MG63 (cell line): ENCODE measurements around the gene ADAMTS17. TPM values are rescaled to one million over a fixed set of nuclear protein-coding genes. Genes with fewer than 3 reads are reported as not detected.

Experiments used
- DNase-seq: peaks from one replicate; pipeline ENCODE4 v3.0.0-alpha.2; 2020
- H3K27me3 ChIP-seq: fragments of 250-450 bp; sonication (Bioruptor Pico); 2 replicates; pipeline ENCODE4 v1.5.1; 2020; ENCODE audit warnings: mild to moderate bottlenecking, moderate library complexity
- H3K36me3 ChIP-seq: fragments of 250-450 bp; sonication (Bioruptor Pico); 2 replicates; pipeline ENCODE4 v1.5.1; 2020; ENCODE audit warnings: mild to moderate bottlenecking, moderate library complexity
- H3K4me3 ChIP-seq: fragments of 250-450 bp; sonication (Bioruptor Pico); 2 replicates; pipeline ENCODE4 v1.5.1; 2020; ENCODE audit warnings: mild to moderate bottlenecking, moderate library complexity
- H3K9me3 ChIP-seq: fragments of 250-450 bp; sonication (Bioruptor Pico); 2 replicates; pipeline ENCODE4 v1.5.1; 2020; ENCODE audit warnings: mild to moderate bottlenecking, moderate library complexity
- total RNA-seq: library from RNA; depleted of rRNA; stranded (reverse); fragments of >200 nt; shearing (Covaris generic); gene quantifications from 2 replicates; pipeline ENCODE4 v1.2.3, GENCODE V29; 2014; ENCODE audit warnings: low replicate concordance

The ADAMTS17 gene
- total RNA-seq, 1 experiment from 2014 or later: 3.8 TPM

- no peaks in the 10 kb centered on the region for H3K36me3 ChIP-seq
- no peaks in the 10 kb centered on the region for H3K27me3 ChIP-seq
- H3K9me3 ChIP-seq: peaks cover 2% of the 10 kb centered on the region; the same call in 1 of the 2 replicates
- H3K4me3 ChIP-seq: no peak overlapping the region
- DNase-seq: no peak
These were observed 291.6 kb downstream of the ADAMTS17 start for GRCh38 chr15:100049936-100050876.

GRCh38 chr15:100049483-100049882 is 292.3 kb downstream of the ADAMTS17 start:
- Histone ChIP-seq H3K9me3 (peaks cover 2% of the 10 kb centered on the region; the same call in 1 of the 2 replicates), H3K36me3 (no peaks in the 10 kb centered on the region), H3K27me3 (no peaks in the 10 kb centered on the region), H3K4me3 (no peak overlapping the region)
- DNase-seq: no peak

- Histone ChIP-seq H3K27me3 (no peaks in the 10 kb centered on the region), H3K4me3 (no peak overlapping the region), H3K9me3 (peaks cover 3% of the 10 kb centered on the region; the same call in 1 of the 2 replicates), H3K36me3 (no peaks in the 10 kb centered on the region)
- no peak for DNase-seq
These were observed 293.0 kb downstream of the ADAMTS17 start for GRCh38 chr15:100048736-100049135.

- peaks cover 3% of the 10 kb centered on the region; the same call in 1 of the 2 replicates for H3K9me3 ChIP-seq
- no peak for DNase-seq
- peak overlapping the region; percentile 1; the same call in 1 of the 2 replicates for H3K4me3 ChIP-seq
These were observed 298.1 kb downstream of the ADAMTS17 start for GRCh38 chr15:100043692-100044091.

GRCh38 chr15:100043068-100043641 is 298.6 kb downstream of the ADAMTS17 start:
- Histone ChIP-seq H3K36me3 (no peaks in the 10 kb centered on the region), H3K9me3 (peaks cover 3% of the 10 kb centered on the region; the same call in 1 of the 2 replicates), H3K27me3 (no peaks in the 10 kb centered on the region), H3K4me3 (no peak overlapping the region)
- DNase-seq: peak; percentile 87

More at GRCh38 chr15:100043692-100044091, 298.1 kb downstream of the ADAMTS17 start:
- Histone ChIP-seq H3K36me3 (no peaks in the 10 kb centered on the region), H3K27me3 (no peaks in the 10 kb centered on the region)

GRCh38 chr15:100042558-100042957 is 299.2 kb downstream of the ADAMTS17 start:
- DNase-seq: peak; percentile 16
- no peaks in the 10 kb centered on the region for H3K36me3 ChIP-seq
- H3K4me3 ChIP-seq: no peak overlapping the region; the same call in 1 of the 2 replicates
- H3K9me3 ChIP-seq: peaks cover 3% of the 10 kb centered on the region; the same call in 1 of the 2 replicates
- H3K27me3 ChIP-seq: no peaks in the 10 kb centered on the region

- DNase-seq: no peak
- Histone ChIP-seq H3K36me3 (no peaks in the 10 kb centered on the region), H3K9me3 (peaks cover 2% of the 10 kb centered on the region; the same call in 1 of the 2 replicates), H3K27me3 (no peaks in the 10 kb centered on the region), H3K4me3 (no peak overlapping the region)
These were observed 300.5 kb downstream of the ADAMTS17 start for GRCh38 chr15:100041127-100041828.

GRCh38 chr15:100039994-100040393 is 301.8 kb downstream of the ADAMTS17 start:
- H3K4me3 ChIP-seq: no peak overlapping the region
- 0 out of 2 replicates have a peak, but pooled peaks cover 2% of the 10 kb centered on the region for H3K9me3 ChIP-seq
- H3K36me3 ChIP-seq: no peaks in the 10 kb centered on the region
- no peak for DNase-seq
- H3K27me3 ChIP-seq: no peaks in the 10 kb centered on the region

- H3K36me3 ChIP-seq: no peaks in the 10 kb centered on the region
- H3K4me3 ChIP-seq: no peak overlapping the region
- no peak for DNase-seq
- H3K27me3 ChIP-seq: no peaks in the 10 kb centered on the region
- H3K9me3 ChIP-seq: no peaks in the 10 kb centered on the region
These were observed 303.0 kb downstream of the ADAMTS17 start for GRCh38 chr15:100038736-100039135.

GRCh38 chr15:100037901-100038300 is 303.9 kb downstream of the ADAMTS17 start:
- H3K36me3 ChIP-seq: no peaks in the 10 kb centered on the region
- H3K27me3 ChIP-seq: no peaks in the 10 kb centered on the region
- no peak for DNase-seq
- H3K9me3 ChIP-seq: no peaks in the 10 kb centered on the region
- H3K4me3 ChIP-seq: no peak overlapping the region

GRCh38 chr15:100036015-100036414 is 305.8 kb downstream of the ADAMTS17 start:
- H3K36me3 ChIP-seq: no peaks in the 10 kb centered on the region
- DNase-seq: no peak
- no peaks in the 10 kb centered on the region for H3K27me3 ChIP-seq
- no peaks in the 10 kb centered on the region for H3K9me3 ChIP-seq
- H3K4me3 ChIP-seq: no peak overlapping the region

GRCh38 chr15:100034191-100034590 is 307.6 kb downstream of the ADAMTS17 start:
- DNase-seq: no peak
- Histone ChIP-seq H3K9me3 (no peaks in the 10 kb centered on the region), H3K36me3 (no peaks in the 10 kb centered on the region), H3K27me3 (no peaks in the 10 kb centered on the region), H3K4me3 (no peak overlapping the region)

- no peaks in the 10 kb centered on the region for H3K36me3 ChIP-seq
- DNase-seq: peak; percentile 34
These were observed 308.5 kb downstream of the ADAMTS17 start for GRCh38 chr15:100033140-100033857.

GRCh38 chr15:100032358-100033085 is 309.3 kb downstream of the ADAMTS17 start:
- no peaks in the 10 kb centered on the region for H3K27me3 ChIP-seq
- no peak overlapping the region for H3K4me3 ChIP-seq
- peak; percentile 75 for DNase-seq
- H3K9me3 ChIP-seq: peaks cover 3% of the 10 kb centered on the region
- H3K36me3 ChIP-seq: no peaks in the 10 kb centered on the region

More at GRCh38 chr15:100033140-100033857, 308.5 kb downstream of the ADAMTS17 start:
- no peak overlapping the region for H3K4me3 ChIP-seq
- H3K27me3 ChIP-seq: no peaks in the 10 kb centered on the region
- H3K9me3 ChIP-seq: no peaks in the 10 kb centered on the region

GRCh38 chr15:100031665-100032357 is 310.0 kb downstream of the ADAMTS17 start:
- H3K27me3 ChIP-seq: no peaks in the 10 kb centered on the region
- peaks cover 6% of the 10 kb centered on the region for H3K9me3 ChIP-seq
- H3K36me3 ChIP-seq: no peaks in the 10 kb centered on the region
- no peak overlapping the region for H3K4me3 ChIP-seq
- DNase-seq: no peak
